NCI-H460 (cell line): ENCODE results near the gene COPS9. TPM values are rescaled to one million over a fixed set of nuclear protein-coding genes. Genes with fewer than 3 reads are reported as not detected.

Experiments
- DNase-seq: peaks from one replicate; pipeline ENCODE4 v3.0.0-alpha.2; 2016; ENCODE audit warnings: low read depth; ENCODE audit errors: extremely low read depth
- total RNA-seq: library from RNA; depleted of rRNA; stranded (reverse); fragments of >200 nt; shearing (Covaris generic); gene quantifications from 2 replicates; pipeline ENCODE4 v1.2.3, GENCODE V29; 2014

The COPS9 gene
- total RNA-seq, 1 experiment from 2014 or later, result 144 TPM

DNA sequence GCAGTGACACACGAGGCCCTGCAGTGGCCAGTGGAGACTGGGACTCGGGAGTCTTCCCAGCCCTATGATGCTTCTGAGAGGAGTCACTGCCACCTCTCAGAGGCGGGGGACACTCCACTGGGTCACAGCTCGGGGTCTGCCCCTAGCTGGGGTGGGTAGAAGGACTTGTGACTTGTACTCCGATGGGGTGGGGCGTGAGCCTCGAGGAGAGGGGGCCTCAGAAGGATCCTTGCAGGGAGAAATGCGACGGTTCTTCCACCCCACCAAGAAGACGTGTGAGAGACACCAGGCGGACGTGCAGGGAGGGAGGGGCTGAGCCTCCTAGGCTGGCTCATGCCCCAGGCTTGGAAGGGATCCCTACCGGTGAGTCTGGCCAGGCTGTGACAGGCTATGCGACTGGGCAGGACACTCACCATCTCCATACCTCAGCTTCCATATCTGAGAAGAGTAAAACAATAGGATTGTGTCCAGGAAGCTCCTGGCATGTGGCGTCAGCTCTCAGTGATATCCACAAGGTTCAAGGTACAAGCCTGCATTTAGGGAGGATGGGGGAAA lies 15.4 kb upstream of the COPS9 start:
- DNase-seq, result no peak

DNA sequence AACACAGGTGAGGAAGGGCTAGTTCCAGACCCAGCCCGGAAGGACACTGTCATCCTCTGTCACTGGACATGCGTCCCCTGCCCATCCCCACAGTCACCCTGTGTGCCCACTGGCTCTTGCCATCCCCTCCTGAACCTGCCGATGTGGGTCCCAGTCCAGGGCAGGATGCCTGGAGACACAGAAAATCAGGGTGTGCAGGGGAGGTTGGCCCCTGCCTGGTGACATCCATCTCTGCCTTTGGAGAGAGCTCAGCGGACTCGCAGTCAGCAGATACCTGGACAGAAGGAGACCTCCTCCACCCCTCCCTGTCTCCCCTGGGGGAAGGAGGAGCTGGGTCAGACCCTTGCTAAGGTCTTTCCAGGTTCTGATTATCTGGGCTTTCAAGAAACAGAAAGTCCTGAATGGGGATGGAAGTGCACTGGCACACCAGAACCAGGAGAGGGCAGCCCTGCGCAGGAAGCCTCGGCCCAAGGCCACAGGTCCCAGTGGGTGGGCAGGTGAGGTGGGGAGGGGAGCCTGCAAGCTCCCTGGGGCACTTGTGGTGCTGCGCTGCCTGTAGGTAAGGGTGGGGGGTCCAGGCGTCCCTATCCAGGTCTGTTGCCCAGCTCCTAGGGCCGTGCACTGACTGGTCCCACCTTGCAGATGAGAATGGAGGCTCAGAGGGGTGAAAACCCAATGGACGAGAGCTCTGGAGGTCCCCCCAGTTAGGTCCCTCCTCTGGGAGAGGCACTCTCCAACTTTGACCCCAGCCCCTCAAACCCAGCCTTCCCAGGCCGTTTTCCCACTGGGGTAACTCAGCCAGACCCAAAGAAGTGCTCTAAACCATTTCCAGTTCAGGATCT lies 14.1 kb upstream of the COPS9 start:
- peak; percentile 41 for DNase-seq

DNA sequence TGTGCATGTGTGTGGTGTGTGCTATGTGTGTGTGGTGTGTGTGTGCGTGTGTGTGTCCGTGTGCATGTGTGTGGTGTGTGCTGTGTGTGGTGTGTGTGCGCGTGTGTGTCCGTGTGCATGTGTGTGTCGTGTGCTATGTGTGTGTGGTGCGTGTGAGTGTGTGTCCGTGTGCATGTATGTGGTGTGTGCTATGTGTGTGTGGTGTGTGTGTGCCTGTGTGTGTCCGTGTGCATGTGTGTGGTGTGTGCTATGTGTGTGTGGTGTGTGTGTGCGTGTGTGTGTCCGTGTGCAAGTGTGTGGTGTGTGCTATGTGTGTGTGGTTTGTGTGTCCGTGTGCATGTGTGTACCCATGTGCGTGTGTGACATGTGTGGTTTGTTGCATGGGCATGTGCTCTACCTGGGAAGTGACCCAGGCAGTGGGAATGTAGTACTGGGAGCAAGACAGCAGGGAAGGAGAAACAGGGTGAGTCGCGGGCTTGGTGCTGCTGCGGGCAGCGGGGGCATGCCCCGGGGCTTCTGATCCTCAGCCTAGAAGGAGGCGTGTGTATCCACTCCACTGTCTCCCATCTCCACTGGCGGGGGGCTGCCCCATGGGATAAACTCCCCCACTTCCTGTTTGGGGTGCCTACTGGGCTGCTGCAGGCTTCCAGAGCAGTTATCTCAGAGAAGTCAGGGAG lies 11.9 kb upstream of the COPS9 start:
- DNase-seq, result no peak

DNA sequence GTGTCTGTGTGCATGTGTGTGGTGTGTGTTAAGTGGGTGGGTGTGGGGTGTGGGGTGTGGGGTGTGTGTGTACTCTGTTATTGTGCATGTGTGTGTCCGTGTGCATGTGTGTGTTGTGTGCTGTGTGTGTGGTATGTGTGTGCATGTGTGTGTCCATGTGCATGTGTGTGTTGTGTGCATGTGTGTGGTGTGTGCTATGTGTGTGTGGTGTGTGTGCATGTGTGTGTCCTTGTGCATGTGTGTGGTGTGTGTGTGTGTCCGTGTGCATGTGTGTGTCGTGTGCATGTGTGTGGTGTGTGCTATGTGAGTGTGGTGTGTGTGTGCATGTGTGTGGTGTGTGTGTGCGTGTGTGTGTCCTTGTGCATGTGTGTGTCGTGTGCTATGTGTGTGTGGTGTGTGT lies 11.3 kb upstream of the COPS9 start:
- no peak for DNase-seq

DNA sequence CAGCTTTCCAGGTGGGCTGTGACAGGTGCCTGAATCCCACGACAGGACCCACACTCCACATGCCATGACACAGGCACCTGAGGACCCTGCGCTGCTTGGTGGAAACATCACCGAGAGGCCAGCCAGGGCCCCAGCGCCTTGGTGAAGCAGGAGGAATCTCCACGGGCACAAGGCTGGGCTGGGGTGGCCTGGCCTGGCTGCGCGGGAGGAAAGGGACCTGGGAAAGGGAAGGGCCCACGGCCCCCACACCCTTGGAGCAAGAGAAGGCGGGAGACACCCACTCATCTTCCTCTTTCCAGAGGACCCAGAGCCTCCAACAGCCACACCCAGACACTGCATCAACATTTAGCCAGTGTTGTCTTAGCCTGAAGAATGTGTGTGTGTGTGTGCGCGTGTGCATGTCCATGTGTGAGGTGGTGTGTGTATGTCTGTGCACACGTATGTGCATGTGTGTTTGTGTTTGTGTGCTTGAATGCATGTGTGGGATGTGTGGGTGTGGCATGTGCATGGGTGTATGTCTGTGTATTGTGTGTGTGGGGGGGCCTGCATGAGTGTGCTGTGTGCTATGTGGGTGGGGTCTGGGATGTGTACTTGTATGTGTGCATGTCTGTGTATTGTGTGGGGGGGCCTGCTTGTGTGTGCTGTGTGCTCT lies 10.6 kb upstream of the COPS9 start:
- DNase-seq, result no peak

DNA sequence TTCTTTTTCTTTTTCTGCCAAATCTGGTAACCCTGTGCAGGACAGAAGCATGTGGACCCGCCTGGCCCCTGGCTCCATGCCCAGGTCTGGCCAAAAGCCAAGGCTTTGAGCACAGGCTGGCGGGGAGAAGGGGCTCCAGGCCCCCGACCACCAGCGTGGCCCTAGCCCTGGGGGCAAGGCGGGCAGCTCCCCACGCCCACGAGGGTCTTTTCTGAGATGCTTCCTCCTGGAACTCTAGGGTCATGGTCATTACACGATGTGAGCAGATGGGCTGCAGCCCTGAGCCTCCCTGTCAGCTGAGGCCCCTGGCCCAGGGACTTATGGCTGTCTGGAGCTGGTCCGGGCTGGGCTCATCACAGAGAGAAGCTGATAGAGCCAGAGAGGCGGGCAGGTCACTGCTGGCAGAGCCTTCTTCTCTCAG lies 10.0 kb upstream of the COPS9 start:
- DNase-seq, result no peak

DNA sequence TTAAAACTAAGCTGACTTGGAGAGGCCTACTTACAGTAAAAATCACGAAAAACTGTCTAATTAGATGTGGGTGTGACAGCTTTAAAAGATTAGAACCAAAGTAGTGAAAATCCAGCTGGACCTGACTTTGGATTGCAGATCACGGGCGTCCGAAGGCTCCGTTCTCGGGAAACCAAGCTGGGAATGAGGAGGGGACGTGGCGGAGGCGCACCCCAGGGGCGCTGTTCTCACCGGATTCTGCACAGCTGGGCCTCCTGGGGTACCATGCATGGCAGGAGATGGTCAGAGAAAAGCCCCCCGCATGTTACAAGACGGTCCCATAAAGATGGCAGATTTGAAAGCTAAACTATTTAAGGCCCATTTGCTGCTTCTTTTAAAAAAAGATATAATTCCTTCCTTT lies 9.4 kb upstream of the COPS9 start:
- no peak for DNase-seq

DNA sequence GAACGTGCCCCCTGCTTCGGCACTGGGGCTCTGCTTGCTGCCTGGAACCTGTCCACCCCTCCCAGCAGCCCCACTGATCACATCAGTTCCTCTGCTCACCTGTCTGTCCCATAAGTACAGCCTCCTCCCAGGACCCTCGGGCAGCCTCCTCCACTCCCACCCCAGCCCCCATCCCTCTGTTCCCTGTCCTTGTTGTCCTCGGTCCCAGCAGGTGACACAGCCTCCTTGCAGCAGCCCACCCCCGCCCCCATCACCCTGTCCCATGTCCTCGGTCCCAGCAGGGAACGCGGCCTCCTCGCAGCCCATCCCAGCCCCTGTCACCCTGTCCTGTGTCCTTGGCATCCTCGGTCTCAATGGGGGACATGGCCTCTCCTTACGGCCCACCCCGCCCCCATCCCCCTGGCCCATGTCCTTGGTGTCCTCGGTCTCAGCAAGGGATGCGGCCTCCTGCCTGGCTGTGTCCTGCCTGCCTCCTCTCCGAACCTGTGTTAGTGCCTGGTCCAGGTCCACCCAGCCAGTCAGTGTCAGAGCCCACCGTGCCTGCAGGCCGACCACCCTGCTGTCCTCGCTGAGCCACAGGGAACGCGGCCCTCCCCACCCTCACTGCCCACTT lies 8.7 kb upstream of the COPS9 start:
- DNase-seq, result no peak

DNA sequence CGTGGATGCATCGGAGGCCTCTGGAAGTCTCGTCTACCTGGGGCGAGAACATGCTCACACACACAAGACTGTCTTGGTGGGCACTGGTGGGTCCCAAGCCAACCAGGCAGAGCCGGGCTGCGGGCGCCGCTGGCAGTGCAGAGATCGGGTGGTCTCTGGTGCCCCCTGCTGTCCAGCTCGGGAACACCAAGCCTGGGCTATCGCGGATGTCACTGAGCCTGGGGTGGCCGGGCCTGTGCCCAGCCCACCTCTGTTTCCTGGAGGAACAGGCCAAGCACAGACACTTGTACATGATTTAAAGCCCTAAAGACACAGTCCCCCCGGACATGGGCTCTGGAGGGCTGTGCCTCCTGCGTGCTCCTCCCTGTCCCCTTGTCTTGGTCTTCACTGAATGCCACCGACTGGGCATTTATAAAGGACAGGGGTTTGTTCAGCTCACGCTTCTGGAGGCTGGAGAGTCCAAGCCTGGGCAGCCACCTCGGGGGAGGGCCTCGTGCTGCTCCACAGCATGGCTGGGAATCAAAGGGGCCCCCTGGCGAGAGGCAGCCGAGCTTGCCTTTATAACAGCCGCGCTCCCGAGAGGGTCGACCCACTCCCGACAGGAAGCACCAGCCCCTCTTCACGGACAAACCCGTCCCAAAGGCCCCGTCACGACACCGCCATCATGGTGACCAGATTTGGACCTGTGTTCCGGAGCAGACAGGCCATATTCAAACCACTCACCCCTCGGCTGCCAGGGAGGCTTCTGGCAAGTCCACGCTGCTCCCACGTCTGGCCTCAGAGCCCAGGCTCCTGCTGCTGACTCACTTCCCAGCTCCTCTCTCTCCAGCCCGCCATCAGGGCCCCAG lies 7.9 kb upstream of the COPS9 start:
- peak; percentile 50 for DNase-seq

DNA sequence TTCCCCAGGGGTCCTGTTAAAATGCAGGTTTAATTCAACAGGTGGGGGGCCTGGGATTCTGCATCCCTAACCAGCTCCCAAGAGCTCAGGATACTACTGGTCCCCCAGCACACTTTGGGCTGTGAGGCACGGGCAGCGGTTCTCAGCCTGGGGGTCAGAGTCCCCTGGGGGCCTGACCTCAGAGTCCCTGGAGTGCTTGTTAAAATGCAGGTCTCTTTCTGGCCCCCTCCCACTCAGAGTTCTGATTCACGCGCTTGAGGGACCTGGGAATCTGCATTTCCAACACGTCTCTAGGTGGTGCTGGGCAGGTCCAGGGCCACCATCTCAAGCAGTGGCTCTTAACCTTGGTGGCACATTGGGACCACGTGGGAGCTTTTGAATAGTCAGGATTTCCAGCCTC lies 7.2 kb upstream of the COPS9 start:
- DNase-seq, result no peak

DNA sequence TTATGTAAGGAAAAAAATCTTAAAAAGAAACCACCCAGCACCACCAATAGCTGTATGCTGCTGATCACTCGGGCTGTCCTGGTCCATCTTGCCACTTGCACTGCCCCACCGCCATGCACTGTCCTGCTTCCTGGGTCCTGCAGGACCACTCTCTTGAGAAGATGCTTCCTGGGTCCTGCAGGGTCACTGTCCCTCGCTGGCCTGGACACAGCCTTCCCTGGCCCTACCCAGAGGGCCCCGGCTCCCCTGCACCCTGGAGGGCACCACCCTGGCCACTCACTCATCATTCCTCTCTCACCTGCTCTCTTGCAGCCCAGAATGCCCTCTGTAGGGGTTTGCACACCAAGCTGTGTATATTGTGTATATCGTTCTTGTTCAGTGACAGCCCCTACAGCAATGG lies 6.8 kb upstream of the COPS9 start:
- no peak for DNase-seq

DNA sequence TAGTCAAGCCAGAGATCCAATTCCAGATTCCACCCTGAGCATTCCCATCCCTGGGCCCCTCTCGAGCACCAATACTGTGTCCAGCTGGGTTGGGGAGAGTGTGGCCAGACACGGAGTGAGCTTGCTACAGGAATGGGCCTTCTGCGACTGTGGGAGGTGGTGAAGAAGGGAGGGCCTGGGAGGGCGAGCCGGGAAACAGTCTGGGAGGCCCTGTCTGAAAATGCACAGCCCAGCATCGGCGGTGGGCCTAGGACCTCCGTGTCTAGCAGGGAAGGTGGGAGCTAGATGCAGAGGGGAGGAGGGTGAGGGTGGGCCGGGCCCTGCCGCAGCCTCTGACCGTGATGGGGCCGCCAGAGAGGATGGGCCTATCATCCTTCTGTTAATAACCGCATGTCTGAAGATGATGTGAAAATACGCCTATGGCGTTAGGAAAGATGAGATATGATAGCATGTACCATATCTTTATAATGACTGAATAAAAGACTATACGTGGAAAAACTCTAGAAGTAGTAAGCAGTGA lies 6.2 kb upstream of the COPS9 start:
- DNase-seq, result no peak

DNA sequence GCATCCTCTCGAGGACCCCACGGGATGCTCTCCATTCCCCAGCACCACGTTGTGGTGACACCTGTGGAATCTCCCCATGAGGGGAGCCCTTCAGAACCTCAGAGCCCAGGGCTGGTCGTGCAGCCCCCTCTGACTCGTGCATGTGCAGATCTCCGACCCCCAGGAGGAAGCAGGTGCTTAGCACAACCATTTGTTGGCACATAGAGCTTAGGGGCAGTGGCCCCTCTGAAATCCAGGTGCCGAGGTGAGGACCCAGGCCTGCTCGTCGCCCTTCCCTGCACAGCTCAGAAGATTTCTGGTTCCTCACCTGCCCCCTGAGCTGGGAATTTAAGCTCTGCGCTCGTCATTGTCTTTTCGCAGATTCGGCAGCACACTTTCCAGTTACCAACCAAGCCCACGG lies 5.6 kb upstream of the COPS9 start:
- no peak for DNase-seq

DNA sequence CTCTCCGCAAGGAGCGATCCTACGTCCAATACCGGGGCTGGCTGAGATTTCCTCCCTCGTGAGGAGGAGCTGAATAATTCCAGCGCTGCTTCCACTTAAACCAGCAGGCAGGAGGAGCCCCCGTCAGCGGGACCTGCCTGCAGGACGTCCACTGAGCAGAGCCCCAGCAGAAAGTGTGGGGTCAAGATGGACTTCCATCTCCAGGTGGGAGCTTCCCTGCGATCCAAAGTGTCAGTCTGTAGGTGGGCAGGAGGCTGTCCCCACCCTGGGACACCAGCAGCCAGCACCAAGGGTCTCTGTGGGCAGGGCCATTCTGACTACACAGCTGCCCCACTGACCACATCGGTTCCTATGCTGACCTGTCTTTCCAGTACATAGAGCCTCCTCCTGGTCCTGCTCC lies 4.8 kb upstream of the COPS9 start:
- DNase-seq, result no peak

DNA sequence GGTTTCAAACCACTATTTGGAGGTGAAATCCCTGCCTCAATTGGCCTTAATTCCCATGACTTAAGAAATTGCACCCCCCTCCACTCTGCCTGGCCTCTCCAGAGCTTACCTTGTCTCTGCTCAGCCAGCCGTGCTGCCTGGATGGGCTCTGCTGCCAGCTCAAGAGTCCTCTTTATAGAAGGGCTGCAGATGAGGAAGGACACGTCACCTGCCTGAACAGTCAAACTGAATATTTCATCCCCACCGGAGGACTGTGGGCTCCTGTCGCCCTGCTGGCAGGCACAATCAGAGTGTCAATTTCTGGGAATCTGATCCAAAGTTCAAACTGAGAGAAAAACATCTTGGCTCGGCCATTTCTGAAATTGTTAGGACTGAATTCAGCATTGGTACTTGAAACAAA lies 4.4 kb upstream of the COPS9 start, which contains the start of gene OTOS:
OTOS (minus strand) TSS at position 148 of the 400 bp plus-strand sequence. CDS start 332 bp downstream, outside the sequence.
- DNase-seq, result no peak

DNA sequence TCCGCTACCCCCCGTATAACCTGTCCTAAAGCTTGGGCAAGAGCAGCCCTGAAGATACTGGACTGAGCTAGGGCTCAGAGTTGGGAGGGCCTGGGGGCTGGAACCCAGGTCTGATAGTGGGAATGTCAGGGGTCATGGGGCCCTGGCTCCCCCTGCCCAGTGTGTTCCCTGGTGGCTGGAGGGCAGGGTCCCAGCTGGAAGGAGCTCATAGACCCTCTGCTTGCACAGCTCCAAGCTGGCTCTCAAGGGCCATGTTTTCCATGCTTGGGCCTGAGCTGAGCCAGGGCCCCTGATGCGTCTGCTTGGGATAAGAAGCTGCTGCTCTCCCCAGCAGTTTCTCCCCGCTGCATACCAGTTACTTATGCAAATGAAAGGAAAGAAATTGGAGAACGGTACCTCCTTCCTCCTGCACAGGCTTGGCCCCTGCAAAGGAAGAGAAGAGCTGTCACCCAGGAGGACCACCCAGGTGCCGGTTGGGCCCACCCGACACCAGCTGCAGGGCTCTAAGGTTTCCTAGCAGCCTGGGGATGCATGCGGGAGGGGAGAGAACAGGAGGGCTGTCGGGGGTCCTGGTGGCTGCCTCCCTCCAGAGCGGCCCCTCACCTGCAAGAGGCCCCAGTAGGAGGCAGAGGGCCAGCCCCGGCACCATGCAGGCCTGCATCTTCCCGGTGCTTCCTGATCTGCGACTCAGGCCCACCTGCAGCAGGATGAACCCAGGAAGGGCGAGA lies 3.7 kb upstream of the COPS9 start:
- no peak for DNase-seq

DNA sequence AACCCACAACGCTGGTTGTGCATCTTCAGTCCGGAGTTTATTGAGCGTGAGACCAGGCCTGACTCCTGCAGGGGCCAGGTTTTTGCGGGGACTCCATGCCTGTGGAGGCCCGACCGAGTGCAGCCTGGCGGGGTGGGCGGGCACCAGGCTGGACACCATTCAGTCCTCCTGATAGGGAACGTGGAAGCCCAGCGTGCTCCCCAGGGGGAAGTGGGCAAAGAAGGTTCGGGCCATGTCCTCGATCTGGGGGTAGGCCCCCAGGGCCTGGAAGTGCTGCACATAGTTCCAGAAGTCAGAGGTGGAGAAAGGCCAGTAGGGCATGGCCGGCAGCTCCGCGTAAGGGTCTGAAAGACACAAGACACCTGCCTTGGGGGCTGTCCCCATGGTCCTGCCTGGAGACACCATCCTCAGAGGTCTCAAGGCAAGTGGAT lies 2.9 kb upstream of the COPS9 start:
- DNase-seq, result no peak

DNA sequence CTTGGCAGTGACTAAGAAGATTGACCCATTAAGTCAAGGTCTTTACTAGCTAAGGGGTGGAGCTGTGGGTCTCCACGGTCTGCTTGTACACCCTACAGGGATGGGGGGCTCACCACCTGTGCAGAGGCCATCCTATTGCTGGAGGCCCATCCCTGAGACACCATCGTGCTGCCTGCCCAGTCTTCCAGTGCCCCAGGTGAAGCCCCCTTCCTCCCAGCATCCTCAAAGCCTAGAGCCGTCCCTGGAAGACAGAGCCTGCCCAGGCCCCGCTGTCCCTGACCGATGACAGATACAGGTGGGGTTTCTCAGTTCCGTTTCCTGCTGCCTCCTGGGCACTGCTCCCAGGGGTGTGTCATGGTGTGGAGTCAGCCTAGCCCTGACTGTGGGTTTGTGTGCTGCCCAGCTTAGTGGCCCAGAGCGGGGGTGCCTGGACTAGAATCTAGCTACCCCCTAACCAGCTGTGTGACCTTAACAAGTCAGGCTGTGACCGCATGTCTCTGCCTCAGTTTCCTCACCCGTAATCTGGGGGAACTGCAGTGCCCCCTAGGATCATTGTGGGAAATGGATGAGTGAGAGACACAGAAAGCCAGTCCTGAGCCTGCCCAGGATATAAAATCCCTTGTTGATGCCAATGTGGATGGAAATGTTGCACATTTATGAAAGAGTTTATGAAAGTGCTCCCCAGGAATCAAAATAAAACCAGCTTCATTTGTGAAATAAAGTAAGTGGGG lies 2.3 kb upstream of the COPS9 start:
- DNase-seq, result no peak
